Choroid plexus epithelial cell (primary cell): Measurements from ENCODE around the gene SERPINA5.

Experiments used
- DNase-seq: peaks from one replicate; pipeline ENCODE4 v3.0.0-alpha.2; 2010; ENCODE audit warnings: low read depth
- H3K4me3 ChIP-seq: 2 replicates; pipeline ENCODE4 v1.5.1; 2011; ENCODE audit warnings: low read depth, mild to moderate bottlenecking, control low read depth, low read length, moderate library complexity
- TF ChIP-seq, protein P1 (sequence below): conservative IDR thresholded peaks from 2 replicates; pipeline ENCODE4 v1.5.1; 2011; ENCODE audit warnings: low read depth, mild to moderate bottlenecking, control low read depth, inconsistent platforms, low read length, moderate library complexity

SERPINA5 gene

DNA sequence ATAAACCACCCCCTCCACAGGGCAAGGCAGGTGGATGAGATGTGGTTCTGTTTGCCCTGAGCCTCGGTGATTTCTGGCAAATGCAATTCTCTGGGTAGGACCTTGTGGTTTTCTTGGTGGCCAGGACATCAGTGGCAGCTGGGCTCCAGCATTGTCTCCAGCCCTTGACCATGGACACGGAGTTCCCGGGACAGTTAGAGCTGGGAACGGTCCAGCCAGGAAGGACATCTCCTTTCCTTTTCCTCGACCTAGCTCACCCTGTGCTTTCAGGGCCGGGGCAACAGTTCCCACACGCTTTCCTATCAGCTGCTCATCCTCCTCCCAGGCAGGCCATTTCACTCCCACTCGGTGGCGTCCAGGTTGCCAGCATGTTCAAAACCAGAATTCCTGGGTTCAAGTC, 10.8 kb upstream of the SERPINA5 start:
- H3K4me3 ChIP-seq = no peak overlapping the region
- no peak for DNase-seq
- TF ChIP-seq, protein P1, sequence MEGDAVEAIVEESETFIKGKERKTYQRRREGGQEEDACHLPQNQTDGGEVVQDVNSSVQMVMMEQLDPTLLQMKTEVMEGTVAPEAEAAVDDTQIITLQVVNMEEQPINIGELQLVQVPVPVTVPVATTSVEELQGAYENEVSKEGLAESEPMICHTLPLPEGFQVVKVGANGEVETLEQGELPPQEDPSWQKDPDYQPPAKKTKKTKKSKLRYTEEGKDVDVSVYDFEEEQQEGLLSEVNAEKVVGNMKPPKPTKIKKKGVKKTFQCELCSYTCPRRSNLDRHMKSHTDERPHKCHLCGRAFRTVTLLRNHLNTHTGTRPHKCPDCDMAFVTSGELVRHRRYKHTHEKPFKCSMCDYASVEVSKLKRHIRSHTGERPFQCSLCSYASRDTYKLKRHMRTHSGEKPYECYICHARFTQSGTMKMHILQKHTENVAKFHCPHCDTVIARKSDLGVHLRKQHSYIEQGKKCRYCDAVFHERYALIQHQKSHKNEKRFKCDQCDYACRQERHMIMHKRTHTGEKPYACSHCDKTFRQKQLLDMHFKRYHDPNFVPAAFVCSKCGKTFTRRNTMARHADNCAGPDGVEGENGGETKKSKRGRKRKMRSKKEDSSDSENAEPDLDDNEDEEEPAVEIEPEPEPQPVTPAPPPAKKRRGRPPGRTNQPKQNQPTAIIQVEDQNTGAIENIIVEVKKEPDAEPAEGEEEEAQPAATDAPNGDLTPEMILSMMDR = no peak

DNA sequence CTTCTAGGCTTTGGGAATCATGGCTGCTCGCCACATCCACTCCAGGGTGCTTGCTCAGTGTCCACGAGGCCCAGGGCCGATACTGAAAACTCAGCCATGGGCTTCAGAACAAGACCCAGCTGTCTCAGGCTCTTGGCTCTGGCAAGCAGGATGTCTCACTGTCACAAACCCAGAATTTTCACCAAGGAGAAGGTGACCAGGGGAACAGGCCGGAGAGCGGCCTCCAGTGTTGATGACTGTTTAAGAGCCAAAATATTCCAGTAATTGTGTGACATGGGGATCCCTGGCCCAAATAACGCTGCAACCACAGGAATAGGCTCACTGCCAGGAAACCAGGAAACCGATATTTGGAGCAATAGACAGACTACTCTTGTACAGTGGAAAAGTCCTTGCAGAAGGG, 9.8 kb upstream of the SERPINA5 start:
- TF ChIP-seq, protein P1 = no peak
- H3K4me3 ChIP-seq = no peak overlapping the region
- peak; percentile 17 for DNase-seq

DNA sequence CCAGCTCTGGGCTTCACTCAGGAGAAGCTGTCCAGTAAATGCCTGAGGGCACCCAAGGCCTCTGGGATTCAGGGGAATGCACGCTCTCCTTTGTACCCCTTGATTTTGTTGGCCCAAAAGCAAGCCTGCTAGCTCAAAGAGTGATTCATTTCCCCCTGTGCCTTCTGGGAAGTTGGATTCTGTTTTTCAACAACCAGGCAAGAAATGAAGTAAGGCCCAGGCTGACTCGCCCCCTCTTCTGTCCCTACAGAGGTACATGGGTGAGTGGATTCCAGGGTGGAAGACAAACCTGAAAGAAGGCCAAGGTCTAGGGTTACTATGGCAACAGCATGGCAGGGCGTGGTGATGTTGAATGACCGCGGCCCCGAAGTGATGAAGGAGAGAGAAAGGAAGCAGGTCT, 9.3 kb upstream of the SERPINA5 start:
- peak; percentile 50 for DNase-seq
- TF ChIP-seq, protein P1 = no peak
- no peak overlapping the region for H3K4me3 ChIP-seq

DNA sequence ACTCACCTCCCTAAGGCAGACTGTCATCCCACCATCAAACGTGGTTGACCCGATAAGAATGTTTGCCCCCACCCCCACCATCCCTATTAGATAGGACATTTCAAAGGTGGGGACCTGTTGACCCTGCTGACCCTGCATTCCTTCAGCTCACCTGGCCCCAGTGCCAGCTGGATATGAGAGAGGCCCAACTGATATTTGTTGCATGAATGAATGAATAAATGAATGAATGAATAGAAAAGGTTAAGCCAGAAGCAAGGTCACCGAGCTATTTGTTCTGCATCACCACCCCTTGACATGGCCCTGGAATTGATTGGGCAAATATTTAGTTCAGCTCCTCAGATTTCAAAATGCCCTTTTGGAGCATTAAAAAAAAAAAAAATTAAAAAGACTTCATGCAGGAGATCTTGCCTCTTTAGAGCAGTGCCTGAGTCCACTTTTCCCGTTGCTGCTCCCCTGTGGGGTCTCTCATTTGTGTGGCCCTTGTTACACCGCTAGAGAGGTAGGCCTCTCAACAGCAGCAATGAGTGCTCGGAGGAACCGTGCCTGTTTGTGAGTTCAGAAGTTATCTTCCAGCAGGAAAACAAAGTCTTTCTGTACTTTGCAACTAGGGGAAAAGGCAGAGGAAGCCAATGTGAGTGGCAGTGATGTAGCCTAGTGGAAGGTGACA, 8.5 kb upstream of the SERPINA5 start:
- TF ChIP-seq, protein P1 = no peak
- H3K4me3 ChIP-seq = no peak overlapping the region
- DNase-seq = no peak

DNA sequence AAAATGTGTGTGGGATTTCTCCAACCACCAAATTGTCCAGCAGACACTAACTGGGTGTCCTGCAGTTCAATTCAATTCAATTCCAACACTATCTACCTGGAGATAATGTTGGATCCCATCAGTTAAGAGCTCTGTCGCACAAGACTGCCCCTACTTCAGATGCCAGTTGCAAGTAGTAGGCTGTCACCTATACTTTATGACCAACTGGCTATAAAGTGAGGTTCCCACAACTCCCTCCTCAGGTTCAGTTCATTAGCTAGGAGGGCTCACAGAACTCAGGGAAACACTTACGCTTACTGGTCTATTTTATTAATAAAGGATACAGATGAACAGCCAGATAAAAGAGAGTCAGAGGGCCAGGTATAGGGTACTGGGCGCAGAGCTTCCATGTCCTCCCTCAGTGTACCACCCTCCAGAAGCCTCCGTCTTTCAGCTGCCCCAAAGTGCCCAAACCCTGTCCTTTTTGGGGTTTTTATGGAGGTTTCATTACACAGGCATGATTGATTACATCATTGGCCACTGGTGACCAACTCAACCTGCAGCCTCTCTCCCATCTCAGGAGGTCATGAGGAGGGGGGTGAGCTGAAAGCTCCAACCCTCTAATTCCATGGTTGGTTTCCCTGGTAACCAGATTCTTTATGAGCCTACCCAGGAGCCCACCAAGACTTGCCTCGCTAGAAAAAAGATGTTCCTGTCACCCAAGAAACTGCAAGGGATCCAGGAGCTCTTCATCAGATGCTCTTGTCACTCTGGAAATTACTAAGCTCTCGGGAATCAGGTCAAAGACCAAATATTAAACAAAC, 7.5 kb upstream of the SERPINA5 start:
- TF ChIP-seq, protein P1 = no peak
- no peak for DNase-seq
- H3K4me3 ChIP-seq = no peak overlapping the region

DNA sequence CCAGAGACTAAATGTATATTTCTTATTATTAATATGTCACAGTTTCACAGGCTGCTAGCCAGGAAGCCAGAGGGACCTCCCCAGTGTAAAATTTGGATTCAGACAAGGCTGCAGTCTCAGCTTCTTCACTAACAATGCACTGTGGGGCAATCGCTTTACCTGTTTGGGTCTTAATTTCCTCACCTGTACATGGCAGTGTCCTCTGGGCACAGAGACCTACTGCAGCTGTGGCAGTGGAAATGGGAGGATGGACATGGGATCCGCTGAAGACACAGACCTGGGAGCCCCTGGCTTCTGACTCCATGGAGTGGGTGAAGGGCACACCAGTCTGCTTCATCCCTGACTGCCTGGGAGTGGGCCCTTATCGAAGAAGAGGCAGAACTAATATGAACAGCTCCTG, 6.9 kb upstream of the SERPINA5 start:
- DNase-seq = no peak
- TF ChIP-seq, protein P1 = no peak
- no peak overlapping the region for H3K4me3 ChIP-seq
